Embryonic facial prominence (tissue), 1 donor: ENCODE measurements around the gene SMAP1.

ENCODE experiments used
- DNase-seq: peaks from one replicate; pipeline ENCODE4 v3.0.0-alpha.2; 2016; ENCODE audit errors: extremely low spot score

The SMAP1 gene

DNA sequence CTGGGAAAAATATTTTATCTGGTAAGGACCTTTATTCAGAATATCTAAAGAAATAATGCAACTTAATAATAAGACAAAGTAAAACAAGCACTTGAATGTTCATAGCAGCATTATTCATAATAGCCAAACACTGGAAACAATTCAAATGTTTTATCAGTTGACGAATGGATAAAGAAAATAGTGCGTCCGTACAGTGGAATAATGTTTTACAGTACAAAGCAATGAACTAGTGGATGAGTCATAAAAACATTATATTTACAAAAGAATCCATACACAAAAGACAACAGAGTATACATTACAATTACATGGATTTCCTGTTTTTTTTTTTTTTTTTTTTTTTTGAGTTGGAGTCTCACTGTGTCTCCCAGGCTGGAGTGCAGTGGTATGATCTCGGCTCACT lies 12.7 kb downstream of the SMAP1 start:
- DNase-seq = no peak

DNA sequence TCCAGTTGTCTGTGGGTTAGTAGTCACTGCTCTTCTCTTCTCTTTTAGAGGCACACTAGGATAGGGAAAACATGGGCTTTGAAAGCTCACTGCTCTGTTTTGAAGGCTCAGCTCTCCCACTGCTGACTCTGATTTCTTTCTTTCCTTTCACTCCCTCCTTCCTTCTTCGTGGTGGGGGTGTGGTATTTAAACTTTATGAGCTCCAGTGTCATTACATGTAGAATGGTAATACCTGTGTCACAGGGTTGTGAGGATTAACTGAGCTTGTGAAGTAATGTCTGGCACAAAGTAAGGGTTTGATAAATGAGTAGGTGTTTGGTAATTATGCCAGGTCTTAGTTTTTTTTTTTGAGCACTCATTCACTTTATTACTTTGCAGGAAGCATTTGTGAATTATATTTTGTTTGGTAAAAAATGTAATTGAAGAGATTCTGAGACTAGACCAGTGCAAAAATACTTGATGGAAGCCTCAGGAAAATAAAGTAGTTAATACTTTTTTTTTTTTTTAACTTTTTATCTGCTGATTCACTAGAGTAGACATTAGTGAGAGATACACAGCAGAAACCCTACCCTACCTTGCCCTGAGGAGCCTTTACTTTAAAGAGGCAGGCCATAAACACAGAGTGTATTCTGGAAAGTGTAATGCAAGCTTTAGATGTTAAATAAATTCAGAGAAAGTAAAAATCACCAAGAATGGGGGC lies 17.3 kb downstream of the SMAP1 start:
- DNase-seq = no peak

- no peak for DNase-seq
Observed at GRCh38 chr6:70685494-70686180, 18.0 kb downstream of the SMAP1 start.

GRCh38 chr6:70686548-70687133 lies 19.0 kb downstream of the SMAP1 start:
- peak; percentile 31 for DNase-seq

GRCh38 chr6:70693887-70694286 lies 26.2 kb downstream of the SMAP1 start:
- DNase-seq = no peak

DNA sequence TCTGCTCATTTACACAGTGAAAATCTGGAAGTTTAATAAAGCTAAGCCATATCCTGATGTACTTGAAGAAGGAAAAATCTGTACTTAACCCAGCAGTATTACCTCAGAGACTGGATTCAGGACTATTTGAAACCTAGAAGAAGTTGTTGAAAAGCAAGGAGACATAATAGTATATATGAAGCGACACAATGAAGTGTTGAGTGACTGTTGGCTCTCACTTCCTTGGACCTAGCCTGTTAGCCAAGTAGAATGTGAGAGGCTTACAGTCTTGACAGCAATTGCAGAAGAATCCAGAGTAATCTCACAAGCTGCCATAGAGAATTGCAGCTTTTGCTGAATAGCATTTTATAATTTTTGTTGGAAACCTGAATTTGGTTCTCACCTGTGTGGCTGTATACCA lies 26.7 kb downstream of the SMAP1 start:
- no peak for DNase-seq

GRCh38 chr6:70700922-70701876 lies 33.5 kb downstream of the SMAP1 start:
- no peak for DNase-seq

DNA sequence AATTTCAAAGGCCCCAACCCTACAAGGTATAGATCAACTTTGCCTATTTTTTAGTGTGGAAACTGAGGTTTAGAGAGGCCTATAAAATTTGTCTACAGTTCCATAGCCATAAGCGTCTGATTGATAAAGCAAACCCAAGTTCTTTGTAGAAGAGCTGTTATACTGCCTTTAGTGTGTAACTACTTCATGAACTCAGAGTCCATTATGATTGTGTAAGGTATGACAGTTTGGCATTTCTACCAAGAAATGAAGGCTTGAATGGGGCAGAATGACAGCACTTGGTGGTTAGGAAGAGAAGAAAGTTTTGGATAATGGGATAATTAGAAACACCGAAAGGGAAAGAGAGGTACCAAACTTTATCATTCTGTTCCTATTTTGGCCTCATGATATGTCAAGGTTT lies 38.1 kb downstream of the SMAP1 start:
- DNase-seq = no peak

GRCh38 chr6:70706491-70707123 lies 38.9 kb downstream of the SMAP1 start:
- DNase-seq = no peak

DNA sequence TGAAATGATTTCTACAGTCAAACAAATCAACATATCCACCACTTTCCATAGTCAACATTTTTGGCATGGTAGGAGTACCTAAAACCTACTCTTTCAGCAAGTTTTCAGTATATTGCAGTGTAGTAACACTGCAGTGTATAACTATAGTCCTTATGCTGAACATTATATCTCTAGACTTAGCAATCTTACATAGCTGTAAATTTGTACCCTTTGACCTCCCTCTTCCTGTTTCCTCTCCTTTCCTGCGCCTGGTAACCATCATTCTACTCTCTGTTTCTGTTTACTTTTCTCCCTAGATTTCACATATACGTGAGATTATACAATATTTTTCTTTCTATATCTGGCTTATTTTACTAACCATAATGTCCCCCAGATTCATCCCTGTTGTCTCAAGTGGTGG lies 40.2 kb downstream of the SMAP1 start:
- DNase-seq = no peak

DNA sequence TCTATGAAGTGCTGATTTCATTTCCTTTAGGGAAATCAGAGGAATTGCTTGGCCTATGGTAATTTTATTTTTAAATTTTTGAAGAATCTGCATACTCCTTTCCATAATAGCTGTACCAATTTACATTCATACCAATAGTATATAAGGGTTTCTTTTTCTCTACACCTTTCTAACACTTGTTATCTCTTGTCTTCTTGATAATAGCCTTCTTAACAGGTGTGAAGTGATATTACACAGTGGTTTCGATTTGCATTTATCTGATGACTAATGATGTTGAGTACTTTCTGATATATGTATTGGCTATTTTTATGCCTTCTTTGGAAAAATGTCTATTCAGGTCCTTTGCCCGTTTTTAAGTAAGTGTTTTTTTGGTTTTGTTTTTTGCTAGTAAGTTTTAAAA lies 40.8 kb downstream of the SMAP1 start:
- DNase-seq = no peak

DNA sequence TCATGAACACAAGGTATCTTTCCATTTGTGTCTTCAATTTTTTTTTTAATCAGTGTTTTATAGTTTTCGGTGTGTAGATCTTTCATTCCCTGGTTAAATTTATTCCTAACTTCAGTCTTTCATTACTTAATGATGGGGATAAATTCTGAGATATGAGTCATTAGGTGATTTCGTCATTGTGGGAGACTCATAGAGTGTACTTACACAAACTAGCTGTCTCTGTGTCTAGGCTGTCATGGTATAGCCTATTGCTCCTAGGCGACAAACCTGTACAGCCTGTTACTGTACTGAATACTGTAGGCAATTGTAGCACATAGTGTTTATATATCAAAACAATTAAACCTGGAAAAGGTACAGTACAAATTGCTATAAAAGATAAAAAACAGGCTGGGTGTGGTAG lies 42.1 kb downstream of the SMAP1 start:
- DNase-seq = no peak

DNA sequence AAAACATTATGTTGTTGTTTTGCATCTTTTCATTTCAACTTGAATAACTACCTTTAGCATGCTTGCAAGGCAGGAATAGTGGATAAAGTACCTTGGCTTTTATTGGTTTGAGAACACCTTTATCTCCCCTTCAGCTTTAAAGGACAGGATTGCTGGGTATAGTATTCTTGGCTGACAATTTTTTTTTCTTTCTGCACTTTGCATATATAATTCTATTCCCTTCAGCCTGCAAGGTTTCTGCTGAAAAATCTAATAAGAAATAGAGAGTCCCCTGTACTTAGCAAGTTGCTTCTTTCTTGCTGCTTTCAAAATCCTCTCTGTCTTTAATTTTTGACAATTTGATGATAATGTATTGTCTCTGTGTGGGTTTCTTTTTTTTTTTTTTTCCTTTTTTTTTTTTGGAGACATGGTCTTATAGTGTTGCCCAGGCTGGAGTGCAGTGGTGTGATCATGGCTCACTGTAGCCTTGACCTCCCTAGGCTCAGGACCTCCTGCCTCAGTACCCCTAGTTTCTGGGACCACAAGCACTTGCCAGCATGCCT lies 47.1 kb downstream of the SMAP1 start:
- no peak for DNase-seq

GRCh38 chr6:70717038-70717801 lies 49.5 kb downstream of the SMAP1 start:
- no peak for DNase-seq

GRCh38 chr6:70724524-70724923 lies 56.8 kb downstream of the SMAP1 start:
- no peak for DNase-seq

- DNase-seq = no peak
Observed at GRCh38 chr6:70725817-70726415, 58.2 kb downstream of the SMAP1 start.

- DNase-seq = no peak
Observed at GRCh38 chr6:70734381-70734780, 66.7 kb downstream of the SMAP1 start.

DNA sequence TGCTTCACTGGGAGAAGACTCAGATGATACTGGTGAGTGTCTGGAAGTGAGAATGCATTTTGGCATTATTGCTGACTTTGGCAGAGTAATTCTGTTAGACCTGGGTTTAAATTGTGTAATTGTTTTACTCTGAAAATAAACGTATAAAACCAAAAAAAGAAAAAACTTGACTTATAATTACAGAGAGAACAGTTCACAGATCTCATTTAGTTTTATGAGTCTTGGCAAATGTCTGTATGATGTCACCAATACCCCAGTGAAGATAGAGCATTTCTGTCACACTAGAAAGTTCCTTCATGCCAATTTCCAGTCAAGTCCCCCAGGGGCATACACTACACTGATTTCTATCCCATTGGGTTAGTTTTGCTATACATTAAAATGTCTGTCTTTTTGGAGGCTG lies 67.3 kb downstream of the SMAP1 start:
- DNase-seq = no peak

DNA sequence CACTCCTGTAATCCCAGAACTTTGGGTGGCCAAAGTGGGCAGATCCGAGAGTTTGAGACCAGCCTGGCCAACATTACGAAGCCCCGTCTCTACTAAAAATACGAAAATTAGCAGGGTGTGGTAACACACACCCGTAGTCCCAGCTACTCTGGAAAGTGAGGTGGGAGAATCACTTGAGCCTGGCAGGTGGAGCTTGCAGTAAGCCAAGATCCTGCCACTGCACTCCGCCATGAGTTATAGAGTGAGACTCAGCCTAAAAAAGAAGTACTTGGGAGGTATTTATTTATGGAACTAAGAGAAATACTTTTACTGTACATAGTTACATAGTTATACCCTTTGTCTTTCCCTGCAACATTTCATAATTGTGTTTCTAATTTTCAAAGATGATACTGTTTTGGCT lies 67.8 kb downstream of the SMAP1 start:
- DNase-seq = no peak

DNA sequence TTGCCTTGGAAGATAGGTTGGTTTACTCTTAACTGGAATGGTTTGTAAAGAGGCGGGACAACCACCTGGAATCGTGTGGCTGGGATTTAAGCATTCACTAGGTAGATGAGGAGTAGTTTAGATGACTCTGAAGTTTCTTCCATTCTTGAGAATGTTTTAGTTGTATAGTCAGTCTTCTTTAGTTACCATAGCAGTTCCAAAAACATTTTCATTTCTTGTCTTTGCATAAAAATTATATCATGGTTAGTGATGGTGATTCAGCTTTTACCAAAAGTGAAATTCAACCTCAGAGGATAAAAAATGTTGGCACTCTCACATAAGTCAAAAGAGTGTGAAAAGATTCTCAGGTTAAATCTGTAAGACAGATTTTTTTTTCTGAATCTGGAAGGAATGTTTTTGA lies 70.3 kb downstream of the SMAP1 start:
- DNase-seq = no peak
